Smooth muscle cell (in vitro differentiated cells): ENCODE data around the gene IL36G. TPM values are rescaled to one million over a fixed set of nuclear protein-coding genes. Genes with fewer than 3 reads are reported as not detected.

ENCODE experiments used
- DNase-seq: peaks from one replicate; lab custom pipeline; 2025; ENCODE audit not compliant: unreplicated experiment; lab: John Stamatoyannopoulos, UW
- H2AFZ ChIP-seq: fragments of 200-600 bp; sonication (generic); 2 replicates; pipeline ENCODE4 v1.6.0; 2016; ENCODE audit warnings: antibody characterized with exemption, low read depth, mild to moderate bottlenecking
- H3F3A ChIP-seq: fragments of 200-600 bp; sonication (generic); 2 replicates; pipeline ENCODE4 v1.6.0; 2017; ENCODE audit warnings: antibody characterized with exemption, low read depth
- H3K27ac ChIP-seq: fragments of 200-600 bp; sonication (generic); 2 replicates; pipeline ENCODE4 v1.5.1; 2016; ENCODE audit warnings: low read depth, mild to moderate bottlenecking
- H3K27me3 ChIP-seq: fragments of 200-600 bp; sonication (generic); 2 replicates; pipeline ENCODE4 v1.6.1; 2016; ENCODE audit warnings: low read depth, mild to moderate bottlenecking
- H3K36me3 ChIP-seq: fragments of 200-600 bp; sonication (generic); 2 replicates; pipeline ENCODE4 v1.5.1; 2016; ENCODE audit warnings: low read depth
- H3K4me1 ChIP-seq: fragments of 200-600 bp; sonication (generic); 2 replicates; pipeline ENCODE4 v1.5.1; 2016; ENCODE audit warnings: low read depth
- H3K4me2 ChIP-seq: fragments of 200-600 bp; sonication (generic); 2 replicates; pipeline ENCODE4 v1.6.0; 2016; ENCODE audit warnings: mild to moderate bottlenecking
- H3K4me3 ChIP-seq: fragments of 200-600 bp; sonication (generic); 2 replicates; pipeline ENCODE4 v1.5.1; 2016; ENCODE audit warnings: mild to moderate bottlenecking
- H3K79me2 ChIP-seq: fragments of 200-600 bp; sonication (generic); 2 replicates; pipeline ENCODE4 v1.6.0; 2016; ENCODE audit warnings: low read depth, mild to moderate bottlenecking
- H3K9ac ChIP-seq: fragments of 200-600 bp; sonication (generic); 2 replicates; pipeline ENCODE4 v1.6.0; 2016; ENCODE audit warnings: low read depth
- H3K9me3 ChIP-seq: fragments of 200-600 bp; sonication (generic); replicated peaks from 2 replicates; pipeline ENCODE4 v1.5.1; 2016; ENCODE audit warnings: low read depth
- H4K20me1 ChIP-seq: fragments of 200-600 bp; sonication (generic); 2 replicates; pipeline ENCODE4 v1.6.0; 2016; ENCODE audit warnings: low read depth
- CTCF ChIP-seq: fragments of 200-600 bp; sonication (generic); IDR thresholded peaks from 2 replicates; pipeline ENCODE4 v1.5.1; 2017; ENCODE audit warnings: borderline replicate concordance, mild to moderate bottlenecking, antibody characterized with exemption; ENCODE audit not compliant: insufficient read depth, poor library complexity, severe bottlenecking
- WGBS: methylation state at CpG from one replicate; pipeline ENCODE4 v1.1.7; 2016; ENCODE audit warnings: low lambda C conversion rate; 5-methylcytosine and 5-hydroxymethylcytosine counted together
- polyA plus RNA-seq: library from polyadenylated mRNA; unstranded; fragments of >200 nt; fragmentation: Nextera tagmentation; extraction: Ambion mirVana; gene quantifications from 2 replicates; pipeline ENCODE4 v1.2.1, GENCODE V29; 2016
- total RNA-seq: library from RNA; depleted of rRNA; stranded (reverse); fragments of >200 nt; gene quantifications from 2 replicates; pipeline ENCODE4 v1.2.3, GENCODE V29; 2014

Gene IL36G
- total and polyA plus RNA-seq, 2 experiments from 2014 or later: 0.22 to 1.1 TPM

GRCh38 chr2:112946086-112946485, 31.7 kb upstream of the IL36G start:
- Histone ChIP-seq H3K27ac (no peak overlapping the region), H3K4me3 (no peak overlapping the region), H3F3A (no peaks in the 10 kb centered on the region), H3K4me2 (no peak overlapping the region), H3K9me3 (peaks cover 9% of the 10 kb centered on the region), H3K79me2 (no peaks in the 10 kb centered on the region), H3K27me3 (peaks cover 41% of the 10 kb centered on the region), H4K20me1 (no peaks in the 10 kb centered on the region), H3K9ac (no peak overlapping the region), H3K36me3 (no peaks in the 10 kb centered on the region), H3K4me1 (no peaks in the 10 kb centered on the region), H2AFZ (no peak overlapping the region)
- no peak for TF ChIP-seq CTCF
- DNase-seq: no peak
- WGBS: 75% methylated on average over 2 of the region's 2 CpGs

- DNase-seq: no peak
- Histone ChIP-seq H3K9me3 (peaks cover 9% of the 10 kb centered on the region), H3K79me2 (no peaks in the 10 kb centered on the region), H3K4me3 (no peak overlapping the region), H3K4me1 (no peaks in the 10 kb centered on the region), H3F3A (no peaks in the 10 kb centered on the region), H3K27me3 (peaks cover 42% of the 10 kb centered on the region), H3K4me2 (no peak overlapping the region), H4K20me1 (no peaks in the 10 kb centered on the region), H2AFZ (no peak overlapping the region), H3K36me3 (no peaks in the 10 kb centered on the region), H3K27ac (no peak overlapping the region), H3K9ac (no peak overlapping the region)
- WGBS: 31% methylated on average over 2 of the region's 2 CpGs
- TF ChIP-seq CTCF: no peak
Observed at GRCh38 chr2:112947374-112947773, 30.4 kb upstream of the IL36G start.

GRCh38 chr2:112949456-112949855, 28.4 kb upstream of the IL36G start:
- H3K9me3 ChIP-seq: peaks cover 9% of the 10 kb centered on the region
- H3F3A ChIP-seq: no peaks in the 10 kb centered on the region
- no peak overlapping the region for H2AFZ ChIP-seq
- 87% methylated on average over 8 of the region's 8 CpGs for WGBS
- H3K4me1 ChIP-seq: no peaks in the 10 kb centered on the region
- DNase-seq: no peak
- no peaks in the 10 kb centered on the region for H3K36me3 ChIP-seq
- H3K4me3 ChIP-seq: no peak overlapping the region
- H4K20me1 ChIP-seq: no peaks in the 10 kb centered on the region
- peaks cover 42% of the 10 kb centered on the region for H3K27me3 ChIP-seq
- H3K4me2 ChIP-seq: no peak overlapping the region
- no peak for TF ChIP-seq CTCF
- H3K79me2 ChIP-seq: no peaks in the 10 kb centered on the region
- no peak overlapping the region for H3K27ac ChIP-seq
- H3K9ac ChIP-seq: no peak overlapping the region

GRCh38 chr2:112954364-112954763, 23.4 kb upstream of the IL36G start:
- no peak for TF ChIP-seq CTCF
- Histone ChIP-seq H3K79me2 (no peaks in the 10 kb centered on the region), H3K9ac (no peak overlapping the region), H3K4me3 (no peak overlapping the region), H3K27ac (no peak overlapping the region), H3K4me2 (no peak overlapping the region), H4K20me1 (no peaks in the 10 kb centered on the region), H3K9me3 (no peaks in the 10 kb centered on the region), H2AFZ (no peak overlapping the region), H3K4me1 (no peaks in the 10 kb centered on the region), H3F3A (no peaks in the 10 kb centered on the region), H3K27me3 (peaks cover 17% of the 10 kb centered on the region), H3K36me3 (no peaks in the 10 kb centered on the region)
- DNase-seq: no peak
- 94% methylated on average over 7 of the region's 7 CpGs for WGBS
